ENCODE measurements around the gene OSTC. TPM values are rescaled to one million over a fixed set of nuclear protein-coding genes. Genes with fewer than 3 reads are reported as not detected.

Gene OSTC
- total RNA-seq, 2 donors from 2014 or later, result 48.8 to 69.7 TPM

DNA sequence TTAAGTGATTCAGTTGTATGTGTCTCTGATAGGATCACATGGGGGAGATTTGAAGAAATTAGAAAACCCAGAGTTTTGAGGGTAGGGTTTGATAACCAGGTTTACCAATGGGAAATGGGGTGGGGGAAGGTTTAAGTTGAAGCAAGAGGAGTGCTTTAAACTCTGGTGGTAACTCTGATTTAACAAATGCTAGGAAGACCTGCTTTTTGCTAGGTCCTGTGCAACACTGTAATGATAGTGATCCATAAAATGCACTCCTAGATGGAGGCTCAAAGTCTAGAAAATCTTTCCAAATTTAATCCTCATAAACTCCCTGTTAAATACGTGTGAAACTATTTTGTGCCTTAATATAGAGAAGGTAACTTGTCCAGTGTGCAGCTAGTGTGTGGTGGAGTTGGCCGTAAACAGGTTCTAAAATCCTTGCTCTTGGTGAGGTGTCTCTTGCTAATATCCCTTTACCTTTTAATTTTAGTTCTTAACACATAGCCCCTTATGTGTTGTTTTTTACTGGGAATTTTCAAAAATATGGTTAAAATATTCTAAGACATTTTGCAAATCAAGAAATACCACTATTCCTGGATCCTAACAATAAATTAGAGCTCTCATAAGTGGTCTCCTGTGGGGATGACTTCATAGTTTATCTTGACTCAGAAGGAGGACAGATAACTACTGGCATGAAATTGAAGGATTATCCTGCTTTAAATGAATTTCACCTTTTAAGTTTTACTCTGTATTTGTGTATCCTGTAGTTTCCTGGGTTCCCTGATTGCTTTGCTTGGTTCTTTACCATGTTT lies 25.9 kb upstream of the OSTC start:
- Mint-ChIP-seq H3K4me3 (peak overlapping the region; percentile 99), H3K36me3 (ENCODE audit: low read depth) (peaks cover 96% of the 10 kb centered on the region), H3K27me3 (no peaks in the 10 kb centered on the region), H3K4me1 (peaks cover 18% of the 10 kb centered on the region), H3K27ac (peak overlapping the region; percentile 58), H3K9me3 (no peaks in the 10 kb centered on the region)
- no peak for ATAC-seq (replicated peaks)

DNA sequence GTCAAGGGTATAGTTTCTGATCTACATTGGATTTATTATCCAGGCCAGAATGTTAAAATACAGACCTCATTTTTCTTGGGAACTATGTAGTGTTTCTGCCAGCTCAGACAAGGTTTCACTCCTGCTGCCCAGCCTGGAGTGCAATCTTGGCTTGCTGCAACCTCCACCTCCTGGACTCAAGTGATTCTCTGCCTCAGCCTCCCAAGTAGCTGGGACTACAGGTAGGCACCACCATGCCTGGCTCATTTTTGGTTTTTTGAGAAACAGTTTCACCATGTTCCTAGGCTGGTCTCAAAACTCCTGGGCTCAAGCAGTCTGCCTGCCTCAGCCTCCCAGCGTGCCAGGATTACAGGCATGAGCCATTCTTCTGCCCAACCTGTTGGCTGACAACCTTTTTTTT lies 24.3 kb upstream of the OSTC start:
- Mint-ChIP-seq H3K27ac (peak overlapping the region; percentile 48), H3K9me3 (no peaks in the 10 kb centered on the region), H3K4me1 (peaks cover 18% of the 10 kb centered on the region), H3K36me3 (ENCODE audit: low read depth) (peaks cover 100% of the 10 kb centered on the region), H3K4me3 (no peak overlapping the region), H3K27me3 (no peaks in the 10 kb centered on the region)
- ATAC-seq (replicated peaks), result no peak

DNA sequence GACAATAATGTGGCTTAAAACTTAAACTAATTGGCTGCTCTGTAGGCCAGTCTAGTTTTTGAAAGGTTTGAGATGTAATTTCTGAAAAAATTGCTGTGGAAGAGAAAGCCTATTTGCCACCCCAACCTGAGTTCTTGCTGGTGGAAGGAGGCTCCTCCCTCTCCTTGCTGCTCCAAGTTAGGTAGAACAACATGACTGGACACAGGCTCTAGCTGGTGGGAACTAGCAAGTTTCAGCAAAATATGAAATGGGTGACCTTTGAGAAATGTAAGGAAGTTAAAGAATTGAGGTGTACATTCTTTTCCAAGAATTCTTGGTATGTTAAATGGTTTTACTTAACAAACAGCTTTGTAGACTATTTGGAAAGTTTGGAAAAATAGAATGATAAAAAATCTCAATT lies 22.0 kb upstream of the OSTC start:
- peaks cover 100% of the 10 kb centered on the region for H3K36me3 Mint-ChIP-seq (ENCODE audit: low read depth)
- no peaks in the 10 kb centered on the region for H3K27me3 Mint-ChIP-seq

DNA sequence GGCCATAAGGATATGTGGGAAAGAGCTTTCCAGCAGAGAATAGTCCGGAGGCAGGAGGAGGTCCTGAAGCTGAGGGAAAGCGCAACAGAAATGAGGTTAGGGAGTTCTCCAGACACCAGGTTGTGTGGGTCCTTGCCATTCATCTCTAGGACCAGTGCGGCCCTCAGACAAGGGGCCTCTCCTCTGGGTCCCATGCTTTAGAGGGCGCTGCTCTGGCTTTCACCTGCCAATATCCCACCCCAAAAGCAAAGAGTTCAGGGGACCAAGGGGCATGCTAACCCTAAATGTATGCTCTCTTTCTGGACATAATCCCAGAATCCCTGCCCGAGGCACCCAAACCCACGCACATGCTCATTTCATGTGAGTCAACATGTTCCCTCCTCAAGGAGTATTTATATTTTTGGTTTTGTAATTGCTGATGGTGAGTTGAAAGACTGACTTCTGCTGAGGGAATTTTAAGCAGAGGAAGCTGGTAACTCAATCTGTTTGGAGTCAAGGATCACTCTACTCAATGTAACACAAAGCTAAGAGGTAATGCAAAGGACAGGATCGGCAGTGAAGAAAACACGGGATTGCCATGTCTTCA lies 15.2 kb upstream of the OSTC start:
- Mint-ChIP-seq H3K4me1 (no peaks in the 10 kb centered on the region), H3K27ac (no peak overlapping the region), H3K36me3 (ENCODE audit: low read depth) (peaks cover 78% of the 10 kb centered on the region), H3K4me3 (no peak overlapping the region), H3K27me3 (no peaks in the 10 kb centered on the region), H3K9me3 (no peaks in the 10 kb centered on the region)
- ATAC-seq (replicated peaks), result no peak

More for the DNA sequence above, 22.0 kb upstream of the OSTC start:
- no peak for ATAC-seq (replicated peaks)
- Mint-ChIP-seq H3K9me3 (no peaks in the 10 kb centered on the region), H3K27ac (no peak overlapping the region), H3K4me1 (peaks cover 11% of the 10 kb centered on the region), H3K4me3 (no peak overlapping the region)

DNA sequence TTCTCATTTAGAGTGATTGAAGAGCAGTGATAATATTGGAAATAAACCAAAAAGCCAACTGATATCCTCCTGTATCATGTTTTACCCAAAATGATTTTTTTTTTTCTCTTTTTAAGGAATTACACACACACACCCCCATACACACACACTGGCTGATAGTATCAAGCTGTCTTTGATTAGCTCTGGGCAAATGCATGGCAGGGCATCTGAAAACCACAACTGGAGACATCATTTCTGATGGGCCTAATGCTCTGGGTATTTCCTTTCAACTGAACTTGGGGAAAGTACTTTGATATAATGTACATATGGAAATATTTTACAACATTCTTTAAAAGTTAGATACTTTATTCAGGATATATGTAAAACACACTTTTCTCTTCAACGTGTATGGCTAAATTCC lies 14.2 kb upstream of the OSTC start:
- no peak overlapping the region for H3K27ac Mint-ChIP-seq

DNA sequence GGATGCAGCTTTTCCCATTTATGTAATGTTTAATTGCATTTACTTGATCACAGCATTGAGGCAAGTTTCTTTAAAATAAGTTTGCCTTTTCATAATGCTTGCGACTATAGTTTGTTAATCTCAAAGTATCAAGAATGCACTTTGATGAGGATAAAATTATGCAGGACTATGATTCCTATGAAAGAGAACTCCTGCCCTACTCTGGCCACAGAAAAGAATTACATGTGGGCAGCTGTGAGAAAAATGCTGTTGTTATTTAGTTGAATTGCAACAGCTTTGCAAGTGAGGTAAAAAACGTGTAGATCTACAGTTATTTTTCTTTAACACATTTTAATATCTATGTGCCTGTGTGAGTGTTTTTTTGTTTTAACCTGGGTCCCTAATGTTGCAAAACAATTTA lies 12.5 kb upstream of the OSTC start:
- peaks cover 51% of the 10 kb centered on the region for H3K36me3 Mint-ChIP-seq (ENCODE audit: low read depth)
- no peak for ATAC-seq (replicated peaks)
- no peaks in the 10 kb centered on the region for H3K27me3 Mint-ChIP-seq
- H3K9me3 Mint-ChIP-seq, result no peaks in the 10 kb centered on the region
- no peak overlapping the region for H3K27ac Mint-ChIP-seq
- H3K4me1 Mint-ChIP-seq, result no peaks in the 10 kb centered on the region
- H3K4me3 Mint-ChIP-seq, result no peak overlapping the region

More for the DNA sequence above, 14.2 kb upstream of the OSTC start:
- Mint-ChIP-seq H3K36me3 (ENCODE audit: low read depth) (peaks cover 67% of the 10 kb centered on the region), H3K27me3 (no peaks in the 10 kb centered on the region), H3K4me1 (no peaks in the 10 kb centered on the region), H3K9me3 (no peaks in the 10 kb centered on the region), H3K4me3 (no peak overlapping the region)
- ATAC-seq (replicated peaks), result no peak

DNA sequence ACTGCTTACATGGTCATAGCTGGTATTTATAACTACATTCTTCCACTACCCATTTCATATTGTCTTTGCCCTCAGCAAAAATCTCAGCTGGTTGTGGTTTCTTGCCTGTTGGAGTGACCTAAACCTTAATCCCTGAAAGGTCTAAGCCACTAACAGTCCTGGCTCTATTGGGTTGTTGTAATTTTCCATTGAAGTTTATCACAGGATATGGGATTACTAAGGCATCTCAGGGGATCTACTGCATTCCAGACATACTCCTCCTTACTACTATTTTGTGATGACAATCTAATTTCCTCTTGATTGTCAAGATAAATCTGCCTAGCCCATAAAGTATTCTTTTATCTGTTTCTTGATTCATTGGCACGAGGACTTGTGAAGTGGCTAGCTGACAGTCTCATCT lies 6.2 kb upstream of the OSTC start:
- no peaks in the 10 kb centered on the region for H3K9me3 Mint-ChIP-seq
- peaks cover 2% of the 10 kb centered on the region for H3K36me3 Mint-ChIP-seq (ENCODE audit: low read depth)
- no peaks in the 10 kb centered on the region for H3K27me3 Mint-ChIP-seq
- no peaks in the 10 kb centered on the region for H3K4me1 Mint-ChIP-seq
- no peak overlapping the region for H3K4me3 Mint-ChIP-seq
- ATAC-seq (replicated peaks), result no peak
- no peak overlapping the region for H3K27ac Mint-ChIP-seq

DNA sequence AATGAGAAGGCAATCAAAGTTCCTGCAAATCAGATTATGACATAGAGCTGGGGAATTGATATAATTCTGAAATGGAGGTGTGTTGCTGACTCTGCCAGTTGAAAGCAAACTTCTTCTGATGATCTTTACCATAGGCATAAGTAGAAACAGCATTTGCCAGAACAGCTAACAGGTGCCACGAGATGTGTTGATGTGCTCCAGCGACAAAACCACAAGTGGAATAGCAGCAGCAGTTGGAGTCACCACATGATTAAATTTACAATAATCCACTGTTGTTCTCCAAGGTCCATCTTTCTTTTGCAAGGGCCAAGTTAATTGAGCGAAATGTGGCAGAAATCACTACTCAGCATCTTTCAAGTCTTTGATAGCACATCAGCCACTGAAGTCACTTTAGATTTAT lies 3.7 kb upstream of the OSTC start:
- Mint-ChIP-seq H3K36me3 (ENCODE audit: low read depth) (peaks cover 9% of the 10 kb centered on the region), H3K27ac (no peak overlapping the region), H3K9me3 (no peaks in the 10 kb centered on the region), H3K4me3 (no peak overlapping the region), H3K27me3 (no peaks in the 10 kb centered on the region), H3K4me1 (peaks cover 4% of the 10 kb centered on the region)
- no peak for ATAC-seq (replicated peaks)

DNA sequence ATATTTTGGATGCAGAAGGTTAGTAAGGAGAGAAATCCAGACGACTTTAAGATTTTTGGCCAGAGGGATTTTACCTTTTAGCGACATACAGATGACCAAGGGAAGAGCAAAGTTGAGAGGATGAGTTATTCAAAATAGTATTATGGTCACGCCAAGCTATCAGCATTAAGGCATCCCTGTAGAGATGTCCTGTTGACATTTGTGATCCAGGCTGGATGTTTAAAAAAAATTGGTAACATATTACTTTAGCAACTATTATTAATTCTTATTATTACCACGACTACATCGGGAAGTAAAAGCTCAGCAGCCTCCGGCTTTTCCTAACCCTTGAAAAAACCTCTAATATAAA lies 562 bp upstream of the OSTC start:
- peak overlapping the region; percentile 98 for H3K27ac Mint-ChIP-seq
- ATAC-seq (replicated peaks), result peak; percentile 2
- peak overlapping the region; percentile 97 for H3K4me3 Mint-ChIP-seq
- peaks cover 24% of the 10 kb centered on the region for H3K36me3 Mint-ChIP-seq (ENCODE audit: low read depth)
- no peaks in the 10 kb centered on the region for H3K27me3 Mint-ChIP-seq
- no peaks in the 10 kb centered on the region for H3K9me3 Mint-ChIP-seq
- H3K4me1 Mint-ChIP-seq, result peaks cover 21% of the 10 kb centered on the region

DNA sequence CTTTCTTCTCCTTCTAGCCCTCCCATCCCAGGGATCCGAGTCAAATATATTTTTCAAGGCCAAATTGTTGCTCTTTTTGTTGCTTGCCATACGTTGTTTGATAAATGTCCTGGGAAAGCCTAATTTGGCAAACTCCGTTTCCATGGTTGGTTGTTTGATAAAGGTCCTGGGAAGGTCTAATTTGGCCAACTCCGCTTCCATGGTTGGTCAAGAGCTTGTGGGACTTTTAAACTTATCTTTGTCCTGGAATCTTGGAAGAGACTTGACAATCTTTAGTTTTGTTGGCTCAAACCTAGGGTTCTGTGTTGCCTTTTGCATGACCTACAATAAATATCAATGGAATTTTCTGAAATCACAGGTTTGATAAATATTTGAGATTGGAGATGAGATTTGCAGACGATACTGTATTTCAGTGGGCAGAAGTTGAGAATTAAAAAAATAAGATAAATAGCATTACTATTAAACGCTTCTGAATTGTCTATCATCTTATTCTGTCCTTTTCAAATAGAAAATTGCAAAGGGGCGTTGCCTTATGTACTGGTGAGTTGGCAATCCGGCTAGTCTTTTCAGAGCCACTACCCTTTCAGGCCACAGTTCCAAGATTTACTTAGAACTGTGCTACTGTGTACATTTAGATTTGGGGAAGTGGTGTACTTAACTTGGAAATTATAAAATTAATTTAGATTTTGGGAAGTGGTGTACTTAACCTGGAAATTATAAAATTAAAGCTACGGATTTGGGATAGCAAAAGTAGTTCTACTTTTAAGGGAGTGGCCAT lies 804 bp downstream of the OSTC start:
- Mint-ChIP-seq H3K9me3 (no peaks in the 10 kb centered on the region), H3K4me3 (peak overlapping the region; percentile 97), H3K27me3 (no peaks in the 10 kb centered on the region), H3K36me3 (ENCODE audit: low read depth) (peaks cover 38% of the 10 kb centered on the region), H3K4me1 (peaks cover 21% of the 10 kb centered on the region), H3K27ac (peak overlapping the region; percentile 98)
- ATAC-seq (replicated peaks), result no peak

DNA sequence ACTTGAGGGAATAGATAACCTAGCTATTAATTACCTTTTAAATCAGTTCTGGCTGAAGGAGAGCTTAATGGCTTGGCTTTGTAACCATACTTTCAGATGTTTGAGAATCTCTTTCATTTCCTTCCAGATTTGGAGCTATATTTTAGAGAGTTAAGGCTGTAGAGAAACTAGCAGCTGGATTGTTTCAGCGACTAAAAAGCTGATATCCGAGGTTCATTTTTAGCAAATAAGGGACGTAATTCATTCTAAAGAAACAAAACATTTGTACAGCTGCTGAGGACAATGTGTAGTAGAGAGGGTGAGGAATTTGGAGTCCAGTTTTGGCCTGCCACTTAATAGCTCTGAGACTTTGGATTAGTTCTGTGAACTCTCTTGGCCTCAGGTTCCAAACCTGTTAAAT lies 12.2 kb downstream of the OSTC start:
- ATAC-seq (replicated peaks), result no peak
- H3K4me3 Mint-ChIP-seq, result no peak overlapping the region
- H3K27ac Mint-ChIP-seq, result no peak overlapping the region
- H3K9me3 Mint-ChIP-seq, result no peaks in the 10 kb centered on the region
- H3K36me3 Mint-ChIP-seq (ENCODE audit: low read depth), result peaks cover 97% of the 10 kb centered on the region
- peaks cover 5% of the 10 kb centered on the region for H3K4me1 Mint-ChIP-seq
- H3K27me3 Mint-ChIP-seq, result no peaks in the 10 kb centered on the region

DNA sequence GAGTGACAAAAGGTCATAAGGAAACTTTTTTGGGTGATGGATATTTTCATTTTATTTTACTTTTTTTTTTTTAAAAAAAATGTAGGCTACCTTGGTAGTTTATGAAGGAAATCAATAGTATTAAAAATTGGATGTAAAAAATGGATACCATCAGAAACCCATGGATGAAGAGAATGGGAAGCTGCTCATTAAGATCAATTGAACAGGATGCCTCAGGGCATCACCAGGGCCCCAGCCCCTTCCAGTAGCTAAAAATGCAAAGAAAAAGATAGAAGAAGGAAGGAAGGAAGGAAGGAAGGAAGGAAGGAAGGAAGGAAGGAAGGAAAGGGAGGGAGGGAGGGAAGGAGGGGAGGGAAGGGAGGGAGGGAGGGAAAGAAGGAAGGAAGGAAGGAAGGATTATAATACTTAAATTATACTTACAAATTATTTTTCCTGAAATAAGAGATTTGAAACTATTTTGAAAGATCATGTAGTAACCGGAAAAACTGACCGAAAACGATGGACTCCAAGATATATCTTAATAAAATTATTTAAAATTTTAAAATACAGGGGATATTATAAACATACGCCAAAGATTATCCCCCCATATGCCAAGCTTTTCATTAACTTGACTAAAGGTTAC lies 24.1 kb downstream of the OSTC start:
- no peaks in the 10 kb centered on the region for H3K9me3 Mint-ChIP-seq
- no peak overlapping the region for H3K4me3 Mint-ChIP-seq
- peaks cover 28% of the 10 kb centered on the region for H3K36me3 Mint-ChIP-seq (ENCODE audit: low read depth)
- H3K27me3 Mint-ChIP-seq, result no peaks in the 10 kb centered on the region
- H3K4me1 Mint-ChIP-seq, result no peaks in the 10 kb centered on the region
- no peak for ATAC-seq (replicated peaks)
- no peak overlapping the region for H3K27ac Mint-ChIP-seq

DNA sequence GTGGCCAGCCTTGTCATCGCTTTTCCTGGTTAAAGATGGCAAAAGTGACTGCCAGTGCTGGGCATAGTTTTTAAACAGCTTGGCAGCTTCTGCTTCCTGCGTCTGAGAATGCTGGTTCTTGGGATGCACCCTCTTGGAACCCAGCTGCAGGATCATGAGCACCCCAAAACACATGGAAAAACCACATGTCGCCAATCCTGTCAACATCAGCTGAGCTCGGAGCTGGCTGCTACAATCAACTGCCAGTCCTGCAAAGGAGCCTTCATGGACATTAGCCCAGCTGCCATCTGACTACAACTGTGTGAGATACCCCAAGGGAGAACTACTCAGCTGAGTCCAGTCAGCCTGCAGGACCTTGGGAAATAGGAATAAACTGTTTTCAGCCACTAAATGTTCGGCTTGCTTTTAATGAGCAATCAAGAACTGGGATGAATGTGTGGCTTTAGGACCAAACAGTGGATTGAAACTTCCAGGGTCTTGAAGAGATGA lies 31.0 kb downstream of the OSTC start:
- H3K36me3 Mint-ChIP-seq (ENCODE audit: low read depth), result no peaks in the 10 kb centered on the region
- H3K4me1 Mint-ChIP-seq, result no peaks in the 10 kb centered on the region
- no peaks in the 10 kb centered on the region for H3K27me3 Mint-ChIP-seq
- H3K9me3 Mint-ChIP-seq, result no peaks in the 10 kb centered on the region
- ATAC-seq (replicated peaks), result no peak
- no peak overlapping the region for H3K4me3 Mint-ChIP-seq
- no peak overlapping the region for H3K27ac Mint-ChIP-seq

DNA sequence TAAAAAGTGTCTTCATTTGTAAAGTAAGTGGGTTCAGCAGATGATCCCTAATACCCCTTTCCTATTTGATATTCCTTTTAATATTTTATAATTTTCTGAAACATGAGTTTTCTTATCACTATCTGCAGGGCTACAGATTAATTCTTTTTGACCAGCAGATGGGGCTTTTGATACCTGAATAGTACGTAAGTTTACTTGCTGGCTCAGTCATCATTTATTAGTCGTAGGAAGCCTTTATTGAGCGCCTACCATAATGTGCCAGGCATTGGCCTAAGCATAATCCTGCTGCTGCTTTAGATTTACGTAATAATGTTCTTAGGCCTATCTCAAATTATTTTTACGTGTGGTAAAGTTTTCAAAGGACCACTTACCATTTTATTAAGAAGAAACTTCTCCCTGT lies 33.1 kb downstream of the OSTC start:
- H3K27ac Mint-ChIP-seq, result no peak overlapping the region
- H3K9me3 Mint-ChIP-seq, result no peaks in the 10 kb centered on the region
- no peaks in the 10 kb centered on the region for H3K36me3 Mint-ChIP-seq (ENCODE audit: low read depth)
- H3K4me1 Mint-ChIP-seq, result no peaks in the 10 kb centered on the region
- H3K4me3 Mint-ChIP-seq, result no peak overlapping the region
- no peak for ATAC-seq (replicated peaks)
- H3K27me3 Mint-ChIP-seq, result no peaks in the 10 kb centered on the region

Data from activated T-helper 17 cell treated with anti-CD3 and anti-CD28 coated beads, Interleukin-2, amount 50 U/mL, for 72 hours (primary cell).